CD4-positive, alpha-beta T cell treated with Interleukin-4 for 1 hour (primary cell): ENCODE measurements around the gene HNRNPCL4.
"Not testable (repeated sequence)": the region's sequence is repeated elsewhere in the genome, so short reads cannot be mapped to it uniquely, and the experiment has no call there.

Experiments
- DNase-seq, 2 donors: peaks; one replicate each; pipeline ENCODE4 v3.0.0-alpha.2; 2020 to 2022

HNRNPCL4 gene

DNA sequence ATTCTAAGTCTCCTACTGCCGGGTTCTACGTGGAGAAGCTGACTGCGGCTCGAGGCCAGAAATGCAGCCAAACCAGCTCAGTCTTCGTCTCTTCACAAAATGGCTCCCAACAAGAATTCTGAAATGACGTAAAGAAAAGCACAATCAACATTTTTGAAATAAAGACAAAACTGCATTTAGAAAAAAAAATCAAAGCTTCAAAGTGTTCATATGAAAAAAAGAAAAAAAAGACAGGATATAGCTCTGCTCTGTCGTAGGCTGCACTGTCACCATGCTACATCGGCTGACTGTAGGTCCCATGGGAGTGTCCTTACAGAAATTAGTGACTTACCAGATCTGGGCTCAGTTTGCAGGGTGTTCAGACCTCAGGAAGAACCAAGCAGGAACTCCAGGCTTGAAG is at the start of gene HNRNPCL4:
TSS of gene HNRNPCL4 (minus strand) at position 101 of the 400 bp plus-strand sequence. CDS start 164 bp downstream, outside the sequence.
- DNase-seq, result not testable (repeated sequence)

GRCh38 chr1:13208712-13209111 is 43.3 kb upstream of the HNRNPCL4 start:
- not testable (repeated sequence) for DNase-seq

- DNase-seq, result not testable (repeated sequence)
Observed at GRCh38 chr1:13201309-13201708, 35.9 kb upstream of the HNRNPCL4 start, which contains the start of gene PRAMEF13. TSS of gene PRAMEF13 (minus strand) at chr1:13201409. CDS start at chr1:13199589, 1,820 bp downstream.

DNA sequence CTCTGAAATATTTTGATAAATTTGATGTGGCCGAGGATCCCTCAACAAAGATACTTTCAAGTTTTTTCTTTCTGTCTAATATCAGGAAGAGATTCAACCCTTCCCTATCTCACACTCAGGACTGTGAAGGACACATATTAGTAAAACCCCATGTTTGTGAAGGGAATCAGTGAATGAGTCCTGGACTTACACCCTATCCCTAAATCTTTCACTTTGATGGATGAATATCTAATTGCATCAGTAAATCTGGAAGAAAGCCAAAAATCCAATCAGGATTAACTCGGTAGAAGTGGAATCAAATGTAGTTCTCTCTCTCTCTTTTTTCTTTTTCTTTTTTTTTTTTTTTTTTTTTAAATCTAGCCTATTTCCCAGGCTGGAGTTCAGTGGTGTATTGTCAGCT is 6.1 kb upstream of the HNRNPCL4 start, which contains the start of gene PRAMEF9:
TSS of gene PRAMEF9 (plus strand) at position 301 of the 400 bp plus-strand sequence. CDS start 3,433 bp downstream, outside the sequence.
- DNase-seq, result not testable (repeated sequence)

DNA sequence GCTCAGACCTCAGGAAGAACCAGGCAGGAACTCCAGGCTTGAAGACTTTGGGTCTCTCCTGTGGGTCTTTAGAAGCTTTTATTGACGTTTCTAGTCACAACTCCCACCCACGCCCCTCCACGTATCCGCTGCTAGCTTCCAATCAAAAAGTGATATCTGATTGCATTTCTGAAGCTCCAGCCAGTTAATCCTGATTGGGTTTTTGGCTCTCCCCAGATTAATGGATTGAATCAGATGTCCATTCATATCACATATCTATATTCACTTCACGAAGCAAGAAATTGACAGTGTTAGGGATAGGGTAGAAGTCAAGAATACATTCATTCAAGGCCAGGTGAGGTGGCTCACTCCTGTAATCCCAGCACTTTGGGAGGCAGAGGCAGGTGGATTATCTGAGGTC is 9.5 kb downstream of the HNRNPCL4 start, which contains the start of gene PRAMEF26:
TSS of gene PRAMEF26 (minus strand) at position 101 of the 400 bp plus-strand sequence. CDS start 2,914 bp downstream, outside the sequence.
- DNase-seq, result not testable (repeated sequence)

- DNase-seq, result not testable (repeated sequence)
Observed at GRCh38 chr1:13116754-13117153, 48.7 kb downstream of the HNRNPCL4 start, which contains the start of gene HNRNPCL2. TSS of gene HNRNPCL2 (minus strand) at chr1:13116854. CDS start at chr1:13116400, 454 bp downstream.
